Measurements from ENCODE around the gene PIGS. TPM values are rescaled to one million over a fixed set of nuclear protein-coding genes. Genes with fewer than 3 reads are reported as not detected.

The PIGS gene
- total and polyA plus RNA-seq, 2 of the 13 experiments (the other 11 are each of a cell fraction or from before 2014, with no cell fraction given): 31.7 to 42.6 TPM

DNA sequence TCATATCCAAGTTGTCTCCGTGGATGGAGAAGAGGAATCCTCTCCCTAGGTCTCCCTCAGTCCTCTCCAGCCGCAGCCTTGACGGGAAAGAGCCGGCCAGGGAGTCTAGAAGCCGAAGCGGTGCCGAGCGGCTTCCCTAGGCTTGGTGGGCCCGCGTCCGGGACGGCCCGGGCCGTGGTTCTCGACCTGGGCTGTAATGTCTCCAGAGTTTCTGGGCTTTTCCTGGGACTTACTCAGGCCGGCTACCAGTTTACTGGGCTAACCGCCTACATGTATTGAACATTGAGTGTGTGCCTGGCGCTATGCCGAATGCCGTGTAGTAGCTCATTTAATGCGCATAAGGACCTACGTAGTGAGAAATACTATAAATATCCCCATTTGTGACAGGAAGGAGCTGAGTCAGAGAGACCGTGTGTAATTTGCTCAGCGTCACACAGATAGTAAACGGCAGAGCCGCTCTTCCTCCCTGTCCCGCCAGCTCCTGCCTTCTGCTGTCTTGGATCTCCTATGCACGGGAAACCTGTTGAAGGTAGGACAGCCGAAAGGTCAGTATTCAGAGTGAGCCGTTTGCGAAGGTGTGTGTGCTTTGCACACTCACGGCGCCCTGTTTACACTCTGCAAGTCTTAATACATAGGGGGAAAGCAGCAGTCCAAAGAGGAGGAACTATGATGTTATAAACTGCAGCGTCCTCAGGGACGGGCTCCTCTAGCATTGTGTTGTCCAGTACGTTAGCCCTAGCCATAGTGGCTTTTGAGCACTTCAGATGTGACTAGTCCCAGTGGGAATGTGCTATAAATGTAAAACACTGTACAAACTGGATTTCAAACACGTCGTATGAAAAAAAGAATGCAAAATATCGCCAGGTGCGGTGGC, 28.2 kb upstream of the PIGS start (continued):
- TF ChIP-seq, protein P1, sequence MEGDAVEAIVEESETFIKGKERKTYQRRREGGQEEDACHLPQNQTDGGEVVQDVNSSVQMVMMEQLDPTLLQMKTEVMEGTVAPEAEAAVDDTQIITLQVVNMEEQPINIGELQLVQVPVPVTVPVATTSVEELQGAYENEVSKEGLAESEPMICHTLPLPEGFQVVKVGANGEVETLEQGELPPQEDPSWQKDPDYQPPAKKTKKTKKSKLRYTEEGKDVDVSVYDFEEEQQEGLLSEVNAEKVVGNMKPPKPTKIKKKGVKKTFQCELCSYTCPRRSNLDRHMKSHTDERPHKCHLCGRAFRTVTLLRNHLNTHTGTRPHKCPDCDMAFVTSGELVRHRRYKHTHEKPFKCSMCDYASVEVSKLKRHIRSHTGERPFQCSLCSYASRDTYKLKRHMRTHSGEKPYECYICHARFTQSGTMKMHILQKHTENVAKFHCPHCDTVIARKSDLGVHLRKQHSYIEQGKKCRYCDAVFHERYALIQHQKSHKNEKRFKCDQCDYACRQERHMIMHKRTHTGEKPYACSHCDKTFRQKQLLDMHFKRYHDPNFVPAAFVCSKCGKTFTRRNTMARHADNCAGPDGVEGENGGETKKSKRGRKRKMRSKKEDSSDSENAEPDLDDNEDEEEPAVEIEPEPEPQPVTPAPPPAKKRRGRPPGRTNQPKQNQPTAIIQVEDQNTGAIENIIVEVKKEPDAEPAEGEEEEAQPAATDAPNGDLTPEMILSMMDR (CRISPR knock-in tag; IDR thresholded peaks at IDR 0.05): no peak
- TF ChIP-seq ZNF674 (CRISPR knock-in tag; IDR thresholded peaks at IDR 0.05; ENCODE audit: low read depth) (no peak), THYN1 (CRISPR knock-in tag; IDR thresholded peaks at IDR 0.05; ENCODE audit: borderline replicate concordance, low read depth) (no peak), ZNF670 (CRISPR knock-in tag; IDR thresholded peaks at IDR 0.05; ENCODE audit: borderline replicate concordance) (no peak), ZNF232 (CRISPR knock-in tag; IDR thresholded peaks at IDR 0.05; ENCODE audit: borderline replicate concordance) (no peak), GTF3A (CRISPR knock-in tag; conservative IDR thresholded peaks at IDR 0.05) (no peak), ZNF230 (CRISPR knock-in tag; IDR thresholded peaks at IDR 0.05) (no peak), STAT5B (CRISPR knock-in tag; IDR thresholded peaks at IDR 0.05) (no peak), RFX5 (IDR thresholded peaks at IDR 0.05; ENCODE audit: low read depth, low read length) (no peak), MIER2 (CRISPR knock-in tag; IDR thresholded peaks at IDR 0.05) (no peak), CAMTA2 (CRISPR knock-in tag; IDR thresholded peaks at IDR 0.05; ENCODE audit: borderline replicate concordance) (no peak), DMAP1 (CRISPR knock-in tag; IDR thresholded peaks at IDR 0.05) (no peak), ZNF567 (CRISPR knock-in tag; IDR thresholded peaks at IDR 0.05; ENCODE audit: borderline replicate concordance) (no peak), CCDC6 (CRISPR knock-in tag; IDR thresholded peaks at IDR 0.05) (no peak), ZNF615 (CRISPR knock-in tag; IDR thresholded peaks at IDR 0.05; ENCODE audit: borderline replicate concordance) (no peak), ZNF703 (CRISPR knock-in tag; IDR thresholded peaks at IDR 0.05; ENCODE audit: borderline replicate concordance) (no peak), RORA (CRISPR knock-in tag; IDR thresholded peaks at IDR 0.05) (no peak), SIN3A (IDR thresholded peaks at IDR 0.05; ENCODE audit: borderline replicate concordance, low read depth, low read length) (no peak), ZNF510 (CRISPR knock-in tag; IDR thresholded peaks at IDR 0.05; ENCODE audit: low read depth) (no peak), CBFB (CRISPR knock-in tag; IDR thresholded peaks at IDR 0.05) (no peak), ZNF660 (CRISPR knock-in tag; IDR thresholded peaks at IDR 0.05; ENCODE audit: borderline replicate concordance, low read depth) (no peak)
- TF ChIP-seq, protein P2, sequence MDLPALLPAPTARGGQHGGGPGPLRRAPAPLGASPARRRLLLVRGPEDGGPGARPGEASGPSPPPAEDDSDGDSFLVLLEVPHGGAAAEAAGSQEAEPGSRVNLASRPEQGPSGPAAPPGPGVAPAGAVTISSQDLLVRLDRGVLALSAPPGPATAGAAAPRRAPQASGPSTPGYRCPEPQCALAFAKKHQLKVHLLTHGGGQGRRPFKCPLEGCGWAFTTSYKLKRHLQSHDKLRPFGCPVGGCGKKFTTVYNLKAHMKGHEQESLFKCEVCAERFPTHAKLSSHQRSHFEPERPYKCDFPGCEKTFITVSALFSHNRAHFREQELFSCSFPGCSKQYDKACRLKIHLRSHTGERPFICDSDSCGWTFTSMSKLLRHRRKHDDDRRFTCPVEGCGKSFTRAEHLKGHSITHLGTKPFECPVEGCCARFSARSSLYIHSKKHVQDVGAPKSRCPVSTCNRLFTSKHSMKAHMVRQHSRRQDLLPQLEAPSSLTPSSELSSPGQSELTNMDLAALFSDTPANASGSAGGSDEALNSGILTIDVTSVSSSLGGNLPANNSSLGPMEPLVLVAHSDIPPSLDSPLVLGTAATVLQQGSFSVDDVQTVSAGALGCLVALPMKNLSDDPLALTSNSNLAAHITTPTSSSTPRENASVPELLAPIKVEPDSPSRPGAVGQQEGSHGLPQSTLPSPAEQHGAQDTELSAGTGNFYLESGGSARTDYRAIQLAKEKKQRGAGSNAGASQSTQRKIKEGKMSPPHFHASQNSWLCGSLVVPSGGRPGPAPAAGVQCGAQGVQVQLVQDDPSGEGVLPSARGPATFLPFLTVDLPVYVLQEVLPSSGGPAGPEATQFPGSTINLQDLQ (CRISPR knock-in tag; IDR thresholded peaks at IDR 0.05): no peak
- TF ChIP-seq, protein P3, sequence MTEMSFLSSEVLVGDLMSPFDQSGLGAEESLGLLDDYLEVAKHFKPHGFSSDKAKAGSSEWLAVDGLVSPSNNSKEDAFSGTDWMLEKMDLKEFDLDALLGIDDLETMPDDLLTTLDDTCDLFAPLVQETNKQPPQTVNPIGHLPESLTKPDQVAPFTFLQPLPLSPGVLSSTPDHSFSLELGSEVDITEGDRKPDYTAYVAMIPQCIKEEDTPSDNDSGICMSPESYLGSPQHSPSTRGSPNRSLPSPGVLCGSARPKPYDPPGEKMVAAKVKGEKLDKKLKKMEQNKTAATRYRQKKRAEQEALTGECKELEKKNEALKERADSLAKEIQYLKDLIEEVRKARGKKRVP (CRISPR knock-in tag; IDR thresholded peaks at IDR 0.05): no peak
